Measurements from ENCODE around the gene NEO1. TPM values are rescaled to one million over a fixed set of nuclear protein-coding genes. Genes with fewer than 3 reads are reported as not detected.

Gene NEO1
- total and polyA plus RNA-seq, 9 of the 15 experiments (the other 6 are each of a cell fraction or from before 2014, with no cell fraction given), result 0.08 to 1.7 (median 0.48) TPM

DNA sequence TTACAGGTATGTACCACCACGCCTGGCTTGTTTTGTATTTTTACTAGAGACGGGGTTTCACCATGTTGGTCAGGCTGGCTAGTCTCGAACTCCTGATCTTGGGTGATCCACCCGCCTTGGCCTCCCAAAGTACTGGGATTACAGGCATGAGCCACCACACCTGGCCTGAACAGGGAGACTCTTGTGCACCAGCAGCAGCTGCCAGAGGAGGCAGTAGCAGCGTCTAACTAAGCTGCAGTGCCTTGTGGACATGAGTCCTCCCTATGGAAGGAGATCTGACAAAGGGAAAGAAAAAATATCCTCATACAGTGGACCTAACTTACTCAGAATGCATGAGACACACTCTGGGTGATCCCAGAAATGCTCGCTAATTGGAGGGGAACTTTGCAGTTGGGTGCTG, 36.8 kb upstream of the NEO1 start:
- ChIA-PET POLR2A (interaction anchor here (0.7 kb wide), 1 partner anchor 17 kb away, joined by 3 read pairs; no protein-coding TSS in a partner anchor), CTCF (ENCODE audit: low intra/inter-chr PET ratio) (no interaction called here)
- Histone ChIP-seq H3K4me2 (ENCODE audit: insufficient read depth, low read length) (no peak overlapping the region), H3K4me1 (replicated peaks in 1 of 2; ENCODE audit: control insufficient read depth in 2 of 2, insufficient read depth in 2 of 2, low read length in 2 of 2) (peaks cover 0 to 6% of the 10 kb centered on the region in 2 experiments; a peak in 2 of 5 replicates), H3K27ac (ENCODE audit: extremely low read depth, low read depth, low read length) (no peak overlapping the region), H3K36me3 (ENCODE audit: control insufficient read depth, insufficient read depth, low read length) (no peaks in the 10 kb centered on the region), H4K20me1 (replicated peaks; ENCODE audit: control insufficient read depth, insufficient read depth, low read length) (no peaks in the 10 kb centered on the region), H3K4me3 (no peak overlapping the region), H3K9me1 (ENCODE audit: control insufficient read depth, insufficient read depth, low read length) (no peaks in the 10 kb centered on the region), H3K79me2 (ENCODE audit: control insufficient read depth, insufficient read depth, low read length) (no peaks in the 10 kb centered on the region), H2AFZ (ENCODE audit: low read depth, low read length) (no peak overlapping the region), H3K9ac (ENCODE audit: insufficient read depth in 1 of 2, low read depth in 2 of 2, low read length in 2 of 2) (no peak overlapping the region), H3K9me3 (replicated peaks; ENCODE audit: control insufficient read depth, insufficient read depth, low read depth, low read length) (no peaks in the 10 kb centered on the region), H3K27me3 (ENCODE audit: control insufficient read depth in 2 of 2, insufficient read depth in 2 of 2, low read length in 2 of 2) (peaks cover 6 to 9% of the 10 kb centered on the region in 2 experiments; a peak in 4 of 5 replicates)
- FAIRE-seq (no peak), DNase-seq (ENCODE audit: extremely low read depth in 1 of 4, low spot score in 3 of 4) (no peak), ATAC-seq (no peak)
- BruUV-seq (replicated peaks), result no TSS peak
- TF ChIP-seq MTA1 (IDR thresholded peaks at IDR 0.05; ENCODE audit: borderline replicate concordance) (no peak), POLR2H (tag; IDR thresholded peaks at IDR 0.05; ENCODE audit: low read depth) (no peak), U2AF2 (optimal IDR thresholded peaks at IDR 0.05; ENCODE audit: low read depth, low read length) (no peak), ZNF197 (CRISPR knock-in tag; IDR thresholded peaks at IDR 0.05; ENCODE audit: low read depth) (no peak), FOXJ2 (tag; IDR thresholded peaks at IDR 0.05) (no peak), SIRT6 (IDR thresholded peaks at IDR 0.05; ENCODE audit: low read depth, low read length) (no peak), HDAC6 (IDR thresholded peaks at IDR 0.05; ENCODE audit: low read depth, low read length) (no peak)
- intact Hi-C loops (cut with micrococcal nuclease) (no loop called here), in situ Hi-C loops (cut with MboI) (no loop called here)
- 0% methylated on average over 6 of the region's 6 CpGs for WGBS (ENCODE audit: insufficient coverage, low coverage, missing lambda C conversion rate)

DNA sequence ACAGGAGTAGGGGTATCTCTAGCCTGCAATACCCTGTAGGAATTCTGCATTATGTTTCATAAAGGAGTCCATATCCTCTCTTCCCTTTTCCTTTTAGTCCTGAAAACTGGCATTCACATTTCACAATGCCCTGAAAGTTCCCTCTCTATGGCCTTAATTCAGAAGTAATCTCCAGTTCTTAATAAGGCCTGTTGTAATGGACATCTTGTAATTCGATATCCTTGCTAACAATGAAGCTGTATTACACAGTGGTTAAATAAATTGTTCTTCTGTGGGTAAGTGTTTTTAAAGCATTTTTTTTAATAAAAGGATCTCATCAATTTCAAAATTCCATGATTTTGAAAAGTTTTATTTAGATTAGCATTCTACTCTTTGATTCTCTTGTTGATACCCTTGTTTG, 34.3 kb upstream of the NEO1 start:
- Histone ChIP-seq H3K9me1 (ENCODE audit: control insufficient read depth, insufficient read depth, low read length) (no peaks in the 10 kb centered on the region), H3K4me1 (replicated peaks in 1 of 2; ENCODE audit: control insufficient read depth in 2 of 2, insufficient read depth in 2 of 2, low read length in 2 of 2) (peaks cover 0 to 6% of the 10 kb centered on the region in 2 experiments; a peak in 2 of 5 replicates), H3K9me3 (replicated peaks; ENCODE audit: control insufficient read depth, insufficient read depth, low read depth, low read length) (no peaks in the 10 kb centered on the region), H3K9ac (ENCODE audit: insufficient read depth in 1 of 2, low read depth in 2 of 2, low read length in 2 of 2) (no peak overlapping the region), H2AFZ (ENCODE audit: low read depth, low read length) (no peak overlapping the region), H3K79me2 (ENCODE audit: control insufficient read depth, insufficient read depth, low read length) (no peaks in the 10 kb centered on the region), H3K4me2 (ENCODE audit: insufficient read depth, low read length) (no peak overlapping the region), H3K27ac (ENCODE audit: extremely low read depth, low read depth, low read length) (no peak overlapping the region), H3K36me3 (ENCODE audit: control insufficient read depth, insufficient read depth, low read length) (no peaks in the 10 kb centered on the region), H3K4me3 (no peak overlapping the region), H4K20me1 (replicated peaks; ENCODE audit: control insufficient read depth, insufficient read depth, low read length) (no peaks in the 10 kb centered on the region), H3K27me3 (ENCODE audit: control insufficient read depth in 2 of 2, insufficient read depth in 2 of 2, low read length in 2 of 2) (peaks cover 0 to 4% of the 10 kb centered on the region in 2 experiments; a peak in 1 of 5 replicates)
- in situ Hi-C loops (cut with MboI) (no loop called here), intact Hi-C loops (cut with micrococcal nuclease) (no loop called here)
- no peak for FAIRE-seq
- WGBS (ENCODE audit: insufficient coverage, low coverage, missing lambda C conversion rate), result 0% methylated on average over 1 of the region's 1 CpG
- ATAC-seq, result no peak
- POLR2A ChIA-PET, result no interaction called here
- BruUV-seq (replicated peaks), result no TSS peak
- CTCF ChIA-PET (ENCODE audit: low intra/inter-chr PET ratio), result no interaction called here
- no peak for DNase-seq (ENCODE audit: extremely low read depth in 1 of 4, low spot score in 3 of 4)
- TF ChIP-seq MEIS2 (IDR thresholded peaks at IDR 0.05; ENCODE audit: partially characterized antibody), result no peak
- no peak for TF ChIP-seq PRMT5 (CRISPR knock-in tag; IDR thresholded peaks at IDR 0.05)
- TF ChIP-seq TAF1 (IDR thresholded peaks at IDR 0.05; ENCODE audit: control insufficient read depth, extremely low read depth, insufficient read depth, low read length, severe bottlenecking), result no peak
- no peak for TF ChIP-seq FOXA3 (CRISPR knock-in tag; conservative IDR thresholded peaks at IDR 0.05 in 1 of 2, IDR thresholded peaks at IDR 0.05 in 1 of 2)
- no peak for TF ChIP-seq ZFP30 (CRISPR knock-in tag; IDR thresholded peaks at IDR 0.05; ENCODE audit: borderline replicate concordance)
- TF ChIP-seq MCM7 (IDR thresholded peaks at IDR 0.05), result no peak
- no peak for TF ChIP-seq NEUROD1 (IDR thresholded peaks at IDR 0.05; ENCODE audit: borderline replicate concordance, low read depth, low read length, partially characterized antibody)
- no peak for TF ChIP-seq KDM5B (IDR thresholded peaks at IDR 0.05; ENCODE audit: insufficient replicate concordance, low read depth, low read length)
- no peak for TF ChIP-seq RNF2 (IDR thresholded peaks at IDR 0.05)
- TF ChIP-seq EZH2 (IDR thresholded peaks at IDR 0.05; ENCODE audit: borderline replicate concordance, low read depth, low read length), result no peak
- TF ChIP-seq, protein P1, sequence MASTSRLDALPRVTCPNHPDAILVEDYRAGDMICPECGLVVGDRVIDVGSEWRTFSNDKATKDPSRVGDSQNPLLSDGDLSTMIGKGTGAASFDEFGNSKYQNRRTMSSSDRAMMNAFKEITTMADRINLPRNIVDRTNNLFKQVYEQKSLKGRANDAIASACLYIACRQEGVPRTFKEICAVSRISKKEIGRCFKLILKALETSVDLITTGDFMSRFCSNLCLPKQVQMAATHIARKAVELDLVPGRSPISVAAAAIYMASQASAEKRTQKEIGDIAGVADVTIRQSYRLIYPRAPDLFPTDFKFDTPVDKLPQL (IDR thresholded peaks at IDR 0.05; ENCODE audit: extremely low read depth, insufficient read length), result no peak
